Thymus (tissue), 11 donors: ENCODE data around the gene KCTD7. TPM values are rescaled to one million over a fixed set of nuclear protein-coding genes. Genes with fewer than 3 reads are reported as not detected.
"Not testable (repeated sequence)": the region's sequence is repeated elsewhere in the genome, so short reads cannot be mapped to it uniquely, and the experiment has no call there.

Experiments
- DNase-seq, 9 donors: peaks; one replicate each; pipeline ENCODE4 v3.0.0-alpha.2; 2013; ENCODE audit warnings: low spot score in 9 of 9, low read depth in 6 of 9, missing footprints in 1 of 9
- H3K27ac ChIP-seq, 2 donors: one replicate each; pipeline ENCODE4 v1.5.1; 2013; ENCODE audit warnings: control low read depth in 1 of 2, low read depth in 1 of 2, low read length in 1 of 2, mild to moderate bottlenecking in 1 of 2, moderate library complexity in 1 of 2
- H3K27me3 ChIP-seq, 2 donors: one replicate each; pipeline ENCODE4 v1.5.1; 2013; ENCODE audit warnings: low read length in 1 of 2; ENCODE audit not compliant: control insufficient read depth in 2 of 2, insufficient read depth in 1 of 2
- H3K36me3 ChIP-seq, 2 donors: one replicate each; pipeline ENCODE4 v1.5.1; 2013; ENCODE audit warnings: low read length in 1 of 2, mild to moderate bottlenecking in 1 of 2, moderate library complexity in 1 of 2; ENCODE audit not compliant: control insufficient read depth in 2 of 2, insufficient read depth in 2 of 2
- H3K4me1 ChIP-seq, 2 donors: one replicate each; pipeline ENCODE4 v1.5.1; 2013; ENCODE audit warnings: low read length in 2 of 2; ENCODE audit not compliant: control insufficient read depth in 2 of 2, insufficient read depth in 2 of 2
- H3K4me3 ChIP-seq, 2 donors: one replicate each; pipeline ENCODE4 v1.5.1; 2013; ENCODE audit warnings: low read length in 2 of 2, control low read depth in 1 of 2, mild to moderate bottlenecking in 1 of 2
- H3K9me3 ChIP-seq, 2 donors: one replicate each; pipeline ENCODE4 v1.5.1; 2013; ENCODE audit warnings: low read length in 1 of 2, mild to moderate bottlenecking in 1 of 2; ENCODE audit not compliant: control insufficient read depth in 2 of 2, insufficient read depth in 1 of 2
- WGBS: extraction: QIAGEN DNeasy Blood & Tissue Kit; methylation state at CpG from one replicate; pipeline ENCODE4 v1.1.7; 2013; 5-methylcytosine and 5-hydroxymethylcytosine counted together
- polyA plus RNA-seq: library from polyadenylated mRNA; stranded (reverse); fragments of 200-250 nt; gene quantifications from one replicate; pipeline ENCODE4 v1.2.3, GENCODE V29; 2013
- total RNA-seq: library from RNA; stranded (reverse); fragments of 120-200 nt; gene quantifications from one replicate; pipeline ENCODE4 v1.2.4, GENCODE V29; 2013
- donor health status: healthy.

KCTD7 gene
- total and polyA plus RNA-seq, 2 donors, result 3.3 to 7.0 TPM

GRCh38 chr7:66629222-66630062 is 761 bp downstream of the KCTD7 start:
- peaks cover 0 to 7% of the 10 kb centered on the region in 2 donors for H3K36me3 ChIP-seq
- peak in 1 of 9 donors; percentile 7 for DNase-seq
- H3K4me1 ChIP-seq, result peaks cover 22 to 37% of the 10 kb centered on the region in 2 donors
- H3K4me3 ChIP-seq, result peak overlapping the region; percentile 48 to 97
- no peaks in the 10 kb centered on the region for H3K9me3 ChIP-seq
- H3K27me3 ChIP-seq, result peaks cover 4 to 17% of the 10 kb centered on the region in 2 donors
- 28% methylated on average over 35 of the region's 35 CpGs for WGBS
- H3K27ac ChIP-seq, result peak overlapping the region in 1 of 2 donors; percentile 90

DNA sequence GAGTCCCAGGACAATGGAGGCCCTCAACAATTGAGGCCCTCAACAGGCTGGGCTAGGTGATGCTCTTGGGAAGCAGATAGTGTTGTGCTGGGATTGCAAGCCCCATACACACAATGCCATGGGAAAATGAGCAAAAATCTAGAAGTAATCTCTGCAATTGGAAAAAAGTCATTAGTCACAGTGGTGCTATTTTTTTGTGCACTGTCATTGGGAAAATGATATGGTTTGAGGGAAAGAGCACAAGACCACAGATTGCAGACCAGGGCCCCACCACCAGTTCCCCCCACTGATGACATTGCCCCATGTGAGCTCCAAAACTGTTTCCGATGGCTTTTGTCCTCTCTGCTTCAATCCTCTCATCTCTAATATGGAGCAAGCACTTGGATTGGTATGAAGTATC is 1.9 kb downstream of the KCTD7 start:
- 91% methylated on average over 1 of the region's 1 CpG for WGBS
- Histone ChIP-seq H3K4me1 (peaks cover 22 to 37% of the 10 kb centered on the region in 2 donors), H3K4me3 (no peak overlapping the region), H3K9me3 (no peaks in the 10 kb centered on the region), H3K36me3 (peaks cover 3 to 7% of the 10 kb centered on the region in 2 donors), H3K27me3 (peaks cover 4 to 17% of the 10 kb centered on the region in 2 donors), H3K27ac (no peak overlapping the region)
- no peak for DNase-seq

- DNase-seq, result peak in 3 of 9 donors; percentile 18 to 53 (median 25)
- Histone ChIP-seq H3K27me3 (peaks cover 4 to 17% of the 10 kb centered on the region in 2 donors), H3K27ac (peak overlapping the region in 1 of 2 donors; percentile 53), H3K4me3 (peak overlapping the region in 1 of 2 donors; percentile 26), H3K36me3 (peaks cover 3 to 7% of the 10 kb centered on the region in 2 donors), H3K4me1 (peaks cover 22 to 37% of the 10 kb centered on the region in 2 donors), H3K9me3 (no peaks in the 10 kb centered on the region)
- WGBS, result 6% methylated on average over 6 of the region's 6 CpGs
Measured at GRCh38 chr7:66631471-66631870, 2.8 kb downstream of the KCTD7 start.

DNA sequence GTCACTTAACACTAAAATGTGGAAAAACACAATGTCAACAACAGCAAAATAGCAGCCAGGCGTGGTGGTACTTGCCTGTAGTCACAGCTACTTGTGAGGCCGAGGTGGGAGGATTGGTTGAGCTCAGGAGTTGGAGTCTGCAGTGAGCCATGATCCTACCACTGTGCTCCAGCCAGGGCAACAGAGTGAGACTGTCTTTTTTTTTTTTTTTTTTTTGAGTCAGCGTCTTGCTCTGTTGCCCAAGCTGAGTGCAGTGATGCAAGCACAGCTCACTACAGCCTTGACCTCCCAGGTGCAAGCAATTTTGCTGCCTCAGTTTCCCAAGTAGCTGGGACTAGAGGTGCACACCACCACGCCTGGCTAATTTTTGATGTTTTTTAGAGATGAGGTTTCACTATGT is 6.1 kb downstream of the KCTD7 start:
- 94% methylated on average over 4 of the region's 4 CpGs for WGBS
- DNase-seq, result no peak
- Histone ChIP-seq H3K4me3 (no peak overlapping the region), H3K9me3 (no peaks in the 10 kb centered on the region), H3K4me1 (peaks cover 18 to 22% of the 10 kb centered on the region in 2 donors), H3K27me3 (no peaks in the 10 kb centered on the region), H3K36me3 (peaks cover 24 to 31% of the 10 kb centered on the region in 2 donors), H3K27ac (no peak overlapping the region)

GRCh38 chr7:66635322-66635981 is 6.8 kb downstream of the KCTD7 start:
- H3K4me3 ChIP-seq, DNase-seq, H3K27me3 ChIP-seq, H3K9me3 ChIP-seq, H3K27ac ChIP-seq: not testable (repeated sequence)
- Histone ChIP-seq H3K4me1 (peaks cover 13 to 16% of the 10 kb centered on the region in 2 donors), H3K36me3 (peaks cover 30 to 35% of the 10 kb centered on the region in 2 donors)
- WGBS, result 100% methylated on average over 2 of the region's 4 CpGs

GRCh38 chr7:66635982-66636546 is 7.4 kb downstream of the KCTD7 start:
- not testable (repeated sequence) for H3K9me3 ChIP-seq, H3K4me3 ChIP-seq, DNase-seq, H3K27me3 ChIP-seq, H3K27ac ChIP-seq
- Histone ChIP-seq H3K4me1 (peaks cover 10% of the 10 kb centered on the region in 2 donors), H3K36me3 (peaks cover 30 to 39% of the 10 kb centered on the region in 2 donors)
- 95% methylated on average over 7 of the region's 9 CpGs for WGBS

DNA sequence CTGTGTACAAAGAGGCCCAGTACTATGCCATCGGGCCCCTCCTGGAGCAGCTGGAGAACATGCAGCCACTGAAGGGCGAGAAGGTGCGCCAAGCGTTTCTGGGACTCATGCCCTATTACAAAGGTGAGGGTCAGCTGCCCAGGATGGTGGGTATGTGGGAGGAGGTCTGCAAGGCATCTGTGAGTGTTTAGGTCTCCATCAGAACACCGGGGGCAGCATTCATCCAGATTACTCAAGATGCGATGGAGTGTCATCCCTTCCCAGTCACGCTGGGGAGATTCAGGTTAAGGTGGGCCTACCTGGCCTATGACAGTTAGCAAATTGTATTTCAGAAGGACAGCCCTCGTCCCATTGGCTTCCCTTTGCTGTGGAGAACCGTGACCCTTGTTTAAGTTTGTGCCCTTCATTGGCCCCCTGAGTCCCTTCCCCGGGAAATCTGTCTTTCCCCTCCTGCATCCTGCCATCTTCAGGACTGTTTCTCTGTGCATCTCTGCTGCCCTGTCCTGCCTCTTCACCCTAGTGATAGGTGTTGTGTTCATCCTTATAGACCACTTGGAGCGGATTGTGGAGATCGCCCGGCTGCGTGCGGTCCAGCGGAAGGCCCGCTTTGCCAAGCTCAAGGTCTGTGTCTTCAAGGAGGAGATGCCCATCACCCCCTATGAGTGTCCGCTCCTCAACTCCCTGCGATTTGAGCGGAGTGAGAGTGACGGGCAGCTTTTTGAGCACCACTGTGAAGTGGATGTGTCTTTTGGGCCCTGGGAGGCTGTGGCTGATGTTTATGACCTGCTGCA is 9.8 kb downstream of the KCTD7 start:
- Histone ChIP-seq H3K27me3 (no peaks in the 10 kb centered on the region), H3K27ac (no peak overlapping the region), H3K4me1 (no peaks in the 10 kb centered on the region), H3K9me3 (no peaks in the 10 kb centered on the region), H3K36me3 (peaks cover 38 to 55% of the 10 kb centered on the region in 2 donors), H3K4me3 (no peak overlapping the region)
- DNase-seq, result no peak
- WGBS, result 98% methylated on average over 21 of the region's 21 CpGs

DNA sequence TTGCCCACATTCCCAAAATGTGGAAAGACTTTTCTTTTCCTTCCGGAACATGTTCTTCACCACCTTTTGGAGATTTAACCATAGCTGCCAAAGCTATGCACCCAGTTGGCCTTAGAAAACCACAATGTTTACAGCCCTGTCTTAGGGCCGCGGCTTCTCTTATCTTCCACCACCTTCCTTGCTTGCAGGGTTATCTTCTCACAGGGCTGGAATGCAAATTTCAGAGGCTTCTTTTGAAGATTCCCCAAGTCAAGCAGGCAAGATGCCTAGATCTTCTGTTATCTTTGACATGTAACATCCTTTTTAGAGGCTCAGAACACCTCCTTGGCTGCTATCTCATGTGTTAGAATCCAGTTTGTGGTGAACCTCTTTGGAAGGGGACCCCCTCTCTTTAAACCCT is 11.1 kb downstream of the KCTD7 start:
- Histone ChIP-seq H3K27ac (no peak overlapping the region), H3K27me3 (no peaks in the 10 kb centered on the region), H3K4me3 (no peak overlapping the region), H3K36me3 (peaks cover 44 to 55% of the 10 kb centered on the region in 2 donors), H3K4me1 (no peaks in the 10 kb centered on the region), H3K9me3 (no peaks in the 10 kb centered on the region)
- no peak for DNase-seq
- 98% methylated on average over 3 of the region's 3 CpGs for WGBS
